AG04449 (cell line): Measurements from ENCODE around the gene USP36.
"Not testable (repeated sequence)": the region's sequence is repeated elsewhere in the genome, so short reads cannot be mapped to it uniquely, and the experiment has no call there.

Experiments
- CTCF ChIA-PET: fragments of 350-600 bp; formaldehyde crosslinking; extraction: SDS; loops from one replicate; lab custom pipeline; 2021; ENCODE audit warnings: antibody characterized with exemption; lab: Yijun Ruan, JAX
- POLR2A ChIA-PET: fragments of 400-600, 350-600 bp; formaldehyde crosslinking; extraction: SDS; loops from one replicate; lab custom pipeline; 2020; ENCODE audit warnings: antibody characterized with exemption, inconsistent platforms; lab: Yijun Ruan, JAX
- DNase-seq: peaks from one replicate; pipeline ENCODE4 v3.0.0-alpha.2; 2010; ENCODE audit warnings: low read depth, low spot score
- H3K4me3 ChIP-seq: 2 replicates; pipeline ENCODE4 v1.5.1; 2011; ENCODE audit warnings: low read depth, mild to moderate bottlenecking, control low read depth, low read length
- TF ChIP-seq, protein P1 (sequence below): IDR thresholded peaks from one replicate; pipeline ENCODE4 v1.5.1; 2011; ENCODE audit warnings: mild to moderate bottlenecking, moderate library complexity, low read length, control low read depth, inconsistent platforms; ENCODE audit not compliant: insufficient read depth; ENCODE audit errors: missing control alignments

The USP36 gene

GRCh38 chr17:78873519-78874340, 33.1 kb upstream of the USP36 start:
- CTCF ChIA-PET: interaction anchor here (4.9 kb wide), 1 partner anchor 8 kb away, joined by 53 read pairs; no protein-coding TSS in a partner anchor
- POLR2A ChIA-PET: interaction anchor here (0.8 kb wide), 1 partner anchor 11 kb away, joined by 4 read pairs; no protein-coding TSS in a partner anchor
- no peak overlapping the region for H3K4me3 ChIP-seq
- no peak for DNase-seq
- TF ChIP-seq, protein P1, sequence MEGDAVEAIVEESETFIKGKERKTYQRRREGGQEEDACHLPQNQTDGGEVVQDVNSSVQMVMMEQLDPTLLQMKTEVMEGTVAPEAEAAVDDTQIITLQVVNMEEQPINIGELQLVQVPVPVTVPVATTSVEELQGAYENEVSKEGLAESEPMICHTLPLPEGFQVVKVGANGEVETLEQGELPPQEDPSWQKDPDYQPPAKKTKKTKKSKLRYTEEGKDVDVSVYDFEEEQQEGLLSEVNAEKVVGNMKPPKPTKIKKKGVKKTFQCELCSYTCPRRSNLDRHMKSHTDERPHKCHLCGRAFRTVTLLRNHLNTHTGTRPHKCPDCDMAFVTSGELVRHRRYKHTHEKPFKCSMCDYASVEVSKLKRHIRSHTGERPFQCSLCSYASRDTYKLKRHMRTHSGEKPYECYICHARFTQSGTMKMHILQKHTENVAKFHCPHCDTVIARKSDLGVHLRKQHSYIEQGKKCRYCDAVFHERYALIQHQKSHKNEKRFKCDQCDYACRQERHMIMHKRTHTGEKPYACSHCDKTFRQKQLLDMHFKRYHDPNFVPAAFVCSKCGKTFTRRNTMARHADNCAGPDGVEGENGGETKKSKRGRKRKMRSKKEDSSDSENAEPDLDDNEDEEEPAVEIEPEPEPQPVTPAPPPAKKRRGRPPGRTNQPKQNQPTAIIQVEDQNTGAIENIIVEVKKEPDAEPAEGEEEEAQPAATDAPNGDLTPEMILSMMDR: no peak

- ChIA-PET POLR2A (interaction anchor here (0.8 kb wide), 1 partner anchor 17 kb away, joined by 5 read pairs; no protein-coding TSS in a partner anchor), CTCF (interaction anchor here (0.6 to 2.1 kb wide), 3 partner anchors 10 to 99 kb away, joined by 3 to 9 read pairs (median 3); no protein-coding TSS in a partner anchor)
- DNase-seq: no peak
- TF ChIP-seq, protein P1: no peak
- H3K4me3 ChIP-seq: no peak overlapping the region
These were observed 31.9 kb upstream of the USP36 start for GRCh38 chr17:78872486-78872885.

GRCh38 chr17:78870621-78871020, 30.0 kb upstream of the USP36 start:
- no peak overlapping the region for H3K4me3 ChIP-seq
- no peak for DNase-seq
- CTCF ChIA-PET: no interaction called here
- POLR2A ChIA-PET: no interaction called here
- TF ChIP-seq, protein P1: no peak

DNA sequence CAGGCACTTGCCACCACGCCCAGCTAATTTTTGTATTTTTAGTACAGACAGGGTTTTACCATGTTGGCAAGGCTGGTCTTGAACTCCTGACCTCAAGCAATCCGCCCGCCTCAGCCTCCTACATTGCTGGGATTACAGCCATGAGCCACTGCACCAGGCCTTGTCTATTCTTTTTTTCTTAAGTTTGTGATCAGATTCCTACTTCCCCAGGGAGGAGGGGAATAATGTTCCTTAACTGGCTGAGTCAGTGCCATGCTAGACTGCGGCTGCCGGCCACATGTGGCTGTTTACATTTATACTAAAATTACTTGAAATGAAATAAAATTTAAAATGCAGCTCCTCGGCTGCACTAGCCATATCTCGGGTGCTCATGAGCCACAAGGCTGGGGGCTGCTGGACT, 27.8 kb upstream of the USP36 start:
- H3K4me3 ChIP-seq: no peak overlapping the region
- ChIA-PET POLR2A (no interaction called here), CTCF (interaction anchor here (1.2 to 9.8 kb wide), 4 partner anchors 9 to 125 kb away, joined by 3 to 214 read pairs (median 4); no protein-coding TSS in a partner anchor)
- DNase-seq: peak; percentile 41
- TF ChIP-seq, protein P1: no peak

- POLR2A ChIA-PET: not testable (repeated sequence)
These were observed 26.4 kb upstream of the USP36 start for GRCh38 chr17:78867046-78867445.

DNA sequence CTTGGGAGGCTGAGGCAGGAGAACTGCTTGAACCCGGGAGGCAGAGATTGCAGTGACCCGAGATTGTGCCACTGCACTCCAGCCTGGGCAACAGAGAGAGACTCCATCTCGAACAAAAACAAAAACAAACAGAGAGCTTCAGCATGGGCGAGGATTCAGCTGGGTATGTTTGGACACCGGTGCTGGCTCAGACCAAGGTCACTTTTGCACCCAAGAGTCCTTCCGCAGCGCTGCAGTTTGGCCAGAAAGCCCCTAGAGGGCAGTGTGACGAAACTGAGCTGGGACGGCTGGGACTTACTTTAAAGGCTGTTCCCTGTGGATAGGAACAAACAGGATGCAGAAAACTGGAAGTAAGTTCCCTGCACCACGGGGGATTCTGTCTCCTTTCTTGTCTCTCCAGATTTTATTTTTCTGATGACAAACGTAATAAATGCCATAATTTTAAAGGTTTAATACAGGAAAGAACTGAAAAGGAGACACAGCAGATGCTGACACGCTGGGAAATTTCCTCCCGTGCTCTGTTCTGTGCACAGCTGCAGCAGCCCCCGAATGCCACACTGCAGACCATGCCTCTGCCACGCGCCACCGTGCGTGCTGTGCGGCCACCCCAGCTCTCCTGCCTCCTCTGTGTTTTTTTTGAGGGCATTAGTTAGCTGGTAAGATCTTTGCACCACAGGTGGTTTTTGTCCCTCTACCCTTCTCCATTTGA, 25.2 kb upstream of the USP36 start:
- ChIA-PET CTCF (interaction anchor here (0.7 to 9.8 kb wide), 36 partner anchors 8 to 527 kb away, joined by 3 to 214 read pairs (median 4); no protein-coding TSS in a partner anchor), POLR2A (interaction anchor here (0.6 kb wide), 1 partner anchor 53 kb away, joined by 3 read pairs; no protein-coding TSS in a partner anchor)
- no peak for DNase-seq
- H3K4me3 ChIP-seq: no peak overlapping the region
- TF ChIP-seq, protein P1: peak; percentile 87

More at GRCh38 chr17:78867046-78867445, 26.4 kb upstream of the USP36 start:
- DNase-seq, H3K4me3 ChIP-seq: not testable (repeated sequence)
- CTCF ChIA-PET: interaction anchor here (0.8 to 9.8 kb wide), 10 partner anchors 9 to 178 kb away, joined by 3 to 214 read pairs (median 14); no protein-coding TSS in a partner anchor
